Gastrocnemius medialis (tissue), 4 donors: Measurements from ENCODE around the gene CDC20. TPM values are rescaled to one million over a fixed set of nuclear protein-coding genes. Genes with fewer than 3 reads are reported as not detected.

Source experiments
- ATAC-seq, 2 donors: fragments of 150-250 bp; one replicate each; pipeline ENCODE4 v1.9.1; 2016
- DNase-seq, 2 donors: peaks; one replicate each; pipeline ENCODE4 v3.0.0-alpha.2; 2019
- H3K27ac ChIP-seq, 4 donors: fragments of 200-600 bp; sonication (generic); 1 replicate in 1 of 4; 2 replicates in 3 of 4; pipeline ENCODE4 v1.5.1; 2016 to 2018; ENCODE audit warnings: mild to moderate bottlenecking in 2 of 4, moderate library complexity in 1 of 4
- H3K27me3 ChIP-seq, 3 donors: fragments of 200-600 bp; sonication (generic) in 2 of 3; 1 replicate in 1 of 3; 2 replicates in 2 of 3; pipeline versions ENCODE4 v1.5.1 to v1.6.0; 2016 to 2019; ENCODE audit warnings: mild to moderate bottlenecking in 1 of 3, moderate library complexity in 1 of 3
- H3K36me3 ChIP-seq, 2 donors: fragments of 200-600 bp; sonication (generic) in 1 of 2; one replicate each; pipeline ENCODE4 v1.5.1; 2017 to 2018
- H3K4me1 ChIP-seq, 2 donors: fragments of 200-600 bp; sonication (generic) in 1 of 2; one replicate each; pipeline ENCODE4 v1.5.1; 2016 to 2017; ENCODE audit warnings: mild to moderate bottlenecking in 2 of 2
- H3K4me3 ChIP-seq, 4 donors: fragments of 200-600 bp; sonication (generic) in 3 of 4; 1 replicate in 1 of 4; 2 replicates in 3 of 4; pipeline ENCODE4 v1.5.1; 2016 to 2019; ENCODE audit warnings: mild to moderate bottlenecking in 2 of 4
- H3K9me3 ChIP-seq, 3 donors: fragments of 200-600 bp; sonication (generic) in 2 of 3; 1 replicate in 1 of 3; 2 replicates in 2 of 3; pipeline ENCODE4 v1.5.1; 2016 to 2019
- CTCF ChIP-seq, 5 experiments: fragments of 450-650 bp in 3 of 5; fragments of 200-600 bp in 2 of 5; sonication (generic) in 2 of 5; IDR thresholded peaks in 4 of 5; conservative IDR thresholded peaks in 1 of 5; 1 replicate in 4 of 5; 2 replicates in 1 of 5; pipeline ENCODE4 v1.5.1; 2016 to 2019; ENCODE audit warnings: antibody characterized with exemption in 5 of 5, mild to moderate bottlenecking in 3 of 5, moderate library complexity in 3 of 5
- POLR2A ChIP-seq, 2 donors: fragments of 450-650 bp; IDR thresholded peaks; one replicate each; pipeline ENCODE4 v1.6.1; 2017; ENCODE audit warnings: antibody characterized with exemption in 2 of 2, mild to moderate bottlenecking in 2 of 2, moderate library complexity in 2 of 2
- in situ Hi-C, 4 donors: fragments of 200-750 bp; cut with MboI; loops; one replicate each; pipeline versions ENCODE4 v1.15.0 to v1.8.0; 2017; ENCODE audit warnings: low sequenced_read_pairs in 4 of 4
- intact Hi-C: fragments of 100-400 bp; cut with DNase I; formaldehyde crosslinking; loops from one replicate; pipeline ENCODE4 v1.15.1; 2023; ENCODE audit warnings: low total_unique reads
- total RNA-seq, 4 donors: library from RNA; depleted of rRNA; stranded (reverse); fragments of >200 nt; gene quantifications; one replicate each; pipeline versions ENCODE4 v1.1.0 to v1.2.3, GENCODE V29; 2016

CDC20 gene
- total RNA-seq, 4 donors from 2014 or later = 0.46 to 2.4 (median 0.76) TPM

- ATAC-seq (no peak), DNase-seq (no peak)
- Histone ChIP-seq H3K4me3 (no peak overlapping the region), H3K36me3 (peaks cover 0 to under 1% of the 10 kb centered on the region in 2 donors), H3K4me1 (peaks cover 21 to 24% of the 10 kb centered on the region in 2 donors), H3K27me3 (no peaks in the 10 kb centered on the region), H3K9me3 (no peaks in the 10 kb centered on the region), H3K27ac (no peak overlapping the region)
- TF ChIP-seq POLR2A (IDR thresholded peaks at IDR 0.05) = no peak
- no peak for TF ChIP-seq CTCF (IDR thresholded peaks at IDR 0.05 in 4 of 5, conservative IDR thresholded peaks at IDR 0.05 in 1 of 5)
- in situ Hi-C loops (no loop called here), intact Hi-C loops (no loop called here)
Observed at GRCh38 chr1:43370564-43370963, 11.8 kb downstream of the CDC20 start.

GRCh38 chr1:43372172-43372571 lies 13.4 kb downstream of the CDC20 start:
- DNase-seq = no peak
- intact Hi-C loops (no loop called here), in situ Hi-C loops (no loop called here)
- Histone ChIP-seq H3K9me3 (no peaks in the 10 kb centered on the region), H3K4me1 (peaks cover 12 to 14% of the 10 kb centered on the region in 2 donors), H3K36me3 (no peaks in the 10 kb centered on the region), H3K4me3 (no peak overlapping the region), H3K27me3 (no peaks in the 10 kb centered on the region), H3K27ac (no peak overlapping the region)
- ATAC-seq = no peak
- TF ChIP-seq CTCF (IDR thresholded peaks at IDR 0.05 in 4 of 5, conservative IDR thresholded peaks at IDR 0.05 in 1 of 5) (no peak), POLR2A (IDR thresholded peaks at IDR 0.05) (no peak)

- Histone ChIP-seq H3K4me3 (no peak overlapping the region), H3K27ac (peak overlapping the region in 2 of 4 donors; percentile 1 to 54)
- intact Hi-C loops = no loop called here
Observed at GRCh38 chr1:43373066-43373940, 14.5 kb downstream of the CDC20 start.

GRCh38 chr1:43376723-43377235 lies 18.0 kb downstream of the CDC20 start:
- Histone ChIP-seq H3K36me3 (peaks cover 0 to 8% of the 10 kb centered on the region in 2 donors), H3K27me3 (no peaks in the 10 kb centered on the region), H3K27ac (no peak overlapping the region), H3K9me3 (no peaks in the 10 kb centered on the region), H3K4me3 (no peak overlapping the region), H3K4me1 (peaks cover 0 to 3% of the 10 kb centered on the region in 2 donors)
- DNase-seq (no peak), ATAC-seq (no peak)
- TF ChIP-seq POLR2A (IDR thresholded peaks at IDR 0.05) (no peak), CTCF (IDR thresholded peaks at IDR 0.05 in 4 of 5, conservative IDR thresholded peaks at IDR 0.05 in 1 of 5) (no peak)
- intact Hi-C loops = no loop called here
- in situ Hi-C loops = no loop called here

More at GRCh38 chr1:43373066-43373940, 14.5 kb downstream of the CDC20 start:
- TF ChIP-seq CTCF (IDR thresholded peaks at IDR 0.05 in 4 of 5, conservative IDR thresholded peaks at IDR 0.05 in 1 of 5) (no peak), POLR2A (IDR thresholded peaks at IDR 0.05) (no peak)
- no peaks in the 10 kb centered on the region for H3K27me3 ChIP-seq
- no peaks in the 10 kb centered on the region for H3K9me3 ChIP-seq
- in situ Hi-C loops = no loop called here
- ATAC-seq = no peak
- peaks cover 6 to 11% of the 10 kb centered on the region in 2 donors for H3K4me1 ChIP-seq
- no peak for DNase-seq
- H3K36me3 ChIP-seq = no peaks in the 10 kb centered on the region
